Right lobe of liver (tissue), 4 donors: ENCODE measurements around the gene GSTM4.

Source experiments
- POLR2A ChIP-seq: fragments of 450-650 bp; IDR thresholded peaks from one replicate; pipeline ENCODE4 v1.6.1; 2017; ENCODE audit warnings: antibody characterized with exemption, mild to moderate bottlenecking
- TF ChIP-seq, protein P1 (sequence below), 4 donors: fragments of 200-600 bp in 3 of 4; fragments of 450-650 bp in 1 of 4; IDR thresholded peaks; one replicate each; pipeline versions ENCODE4 v1.5.1 to v1.8.0; 2016 to 2022; ENCODE audit warnings: antibody characterized with exemption in 4 of 4, mild to moderate bottlenecking in 2 of 4
- donor health status: DM: no; HTN: no; CAD: no.
- donor health status: DM: no; HTN: no; CAD: no.
- donor health status: DM: no; HTN: yes; CAD: no.

DNA sequence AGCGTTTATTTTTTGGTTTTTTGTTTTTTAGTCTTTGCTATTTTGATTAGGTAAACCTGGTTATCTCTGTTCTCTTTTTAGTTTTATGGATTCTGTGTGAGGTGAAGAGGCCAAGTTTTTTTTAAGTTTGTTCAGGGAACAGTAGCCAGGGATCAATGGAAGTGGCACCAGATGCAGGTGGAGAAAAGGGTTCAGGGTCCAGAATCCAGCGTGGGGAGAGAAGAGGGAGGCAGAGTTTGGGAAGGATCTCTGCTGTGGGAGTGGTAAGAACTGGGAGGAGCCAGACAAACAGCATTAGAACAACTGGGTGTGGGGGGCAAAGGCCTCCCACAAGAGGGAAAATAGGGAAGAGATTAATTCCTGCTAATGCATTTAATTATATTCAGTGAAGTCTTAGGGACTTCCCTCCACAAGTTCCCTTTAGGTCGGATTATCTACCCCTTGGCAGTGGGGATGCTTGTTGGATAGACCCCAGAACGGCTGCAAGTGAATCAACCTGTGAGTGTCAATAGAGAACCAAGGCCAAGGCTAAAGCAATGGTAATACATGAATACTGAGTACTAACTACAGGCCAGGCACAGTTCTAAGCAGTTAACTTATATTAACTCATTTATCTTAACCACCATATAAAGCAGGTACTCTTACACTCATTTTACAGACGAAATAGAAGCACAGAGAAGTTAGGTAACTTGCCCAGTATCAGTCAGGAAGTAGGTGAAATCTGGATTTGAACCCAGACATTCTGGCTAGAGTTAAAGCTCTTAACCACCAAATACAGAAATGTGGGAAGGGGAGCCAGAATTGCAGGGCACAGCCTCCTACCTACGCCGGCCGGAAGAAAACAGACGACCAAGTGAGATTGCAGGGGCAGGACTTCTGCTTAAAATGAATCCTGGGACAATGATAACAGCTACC is 37.0 kb upstream of the GSTM4 start:
- TF ChIP-seq, protein P1, sequence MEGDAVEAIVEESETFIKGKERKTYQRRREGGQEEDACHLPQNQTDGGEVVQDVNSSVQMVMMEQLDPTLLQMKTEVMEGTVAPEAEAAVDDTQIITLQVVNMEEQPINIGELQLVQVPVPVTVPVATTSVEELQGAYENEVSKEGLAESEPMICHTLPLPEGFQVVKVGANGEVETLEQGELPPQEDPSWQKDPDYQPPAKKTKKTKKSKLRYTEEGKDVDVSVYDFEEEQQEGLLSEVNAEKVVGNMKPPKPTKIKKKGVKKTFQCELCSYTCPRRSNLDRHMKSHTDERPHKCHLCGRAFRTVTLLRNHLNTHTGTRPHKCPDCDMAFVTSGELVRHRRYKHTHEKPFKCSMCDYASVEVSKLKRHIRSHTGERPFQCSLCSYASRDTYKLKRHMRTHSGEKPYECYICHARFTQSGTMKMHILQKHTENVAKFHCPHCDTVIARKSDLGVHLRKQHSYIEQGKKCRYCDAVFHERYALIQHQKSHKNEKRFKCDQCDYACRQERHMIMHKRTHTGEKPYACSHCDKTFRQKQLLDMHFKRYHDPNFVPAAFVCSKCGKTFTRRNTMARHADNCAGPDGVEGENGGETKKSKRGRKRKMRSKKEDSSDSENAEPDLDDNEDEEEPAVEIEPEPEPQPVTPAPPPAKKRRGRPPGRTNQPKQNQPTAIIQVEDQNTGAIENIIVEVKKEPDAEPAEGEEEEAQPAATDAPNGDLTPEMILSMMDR (IDR thresholded peaks at IDR 0.05) = no peak
- TF ChIP-seq POLR2A = no peak
